ENCODE measurements around the gene CLK1. TPM values are rescaled to one million over a fixed set of nuclear protein-coding genes. Genes with fewer than 3 reads are reported as not detected.

Gene CLK1
- total RNA-seq, 1 experiment from 2014 or later: 46.6 TPM

GRCh38 chr2:200860092-200860795, 4.2 kb downstream of the CLK1 start:
- ChIA-PET POLR2A (interaction anchor here (1.1 kb wide), 1 partner anchor 11 kb away, joined by 7 read pairs; no protein-coding TSS in a partner anchor), CTCF (no interaction called here)
- H3K4me1 ChIP-seq (ENCODE audit: control insufficient read depth, insufficient read depth, low read length): peaks cover 23% of the 10 kb centered on the region
- TF ChIP-seq POLR2AphosphoS5 (IDR thresholded peaks at IDR 0.05; ENCODE audit: low read depth, low read length) (no peak), TCF7L2 (IDR thresholded peaks at IDR 0.05; ENCODE audit: low read depth, low read length) (no peak), REST (IDR thresholded peaks at IDR 0.05; ENCODE audit: insufficient read depth in 1 of 2, low read depth in 2 of 2, low read length in 1 of 2) (no peak), SIN3A (IDR thresholded peaks at IDR 0.05; ENCODE audit: borderline replicate concordance, insufficient read depth, low read depth, low read length) (no peak)
- no peaks in the 10 kb centered on the region for H3K9me3 ChIP-seq (ENCODE audit: control insufficient read depth, insufficient read depth, low read depth, low read length)
- no peak for ATAC-seq
- no peak for DNase-seq (ENCODE audit: low read depth, low spot score)
- intact Hi-C loops (cut with micrococcal nuclease; ENCODE audit: unreplicated experiment): loop anchor here (5.0 kb wide), 1 partner anchor 148 kb away; no protein-coding TSS in a partner anchor
- no peak overlapping the region; the same call in 1 of the 2 replicates for H3K27ac ChIP-seq (ENCODE audit: low read length)
- in situ Hi-C loops (cut with HindIII; ENCODE audit: low pct_unique_long_range_greater_than_20kb, low sequenced_read_pairs): no loop called here
- no peak overlapping the region; a peak in 1 of 4 replicates for H3K4me3 ChIP-seq (ENCODE audit: low read depth in 2 of 2, low read length in 2 of 2)
- no TSS peak for BruUV-seq (replicated peaks)
- no peaks in the 10 kb centered on the region for H3K27me3 ChIP-seq (ENCODE audit: control insufficient read depth, insufficient read depth, low read length)
- peaks cover 45% of the 10 kb centered on the region for H3K36me3 ChIP-seq (ENCODE audit: control insufficient read depth, insufficient read depth, low read length)

GRCh38 chr2:200856806-200857205, 7.7 kb downstream of the CLK1 start:
- in situ Hi-C loops (cut with HindIII; ENCODE audit: low pct_unique_long_range_greater_than_20kb, low sequenced_read_pairs): no loop called here
- Histone ChIP-seq H3K36me3 (ENCODE audit: control insufficient read depth, insufficient read depth, low read length) (peaks cover 71% of the 10 kb centered on the region), H3K27me3 (ENCODE audit: control insufficient read depth, insufficient read depth, low read length) (no peaks in the 10 kb centered on the region), H3K9me3 (ENCODE audit: control insufficient read depth, insufficient read depth, low read depth, low read length) (no peaks in the 10 kb centered on the region), H3K27ac (ENCODE audit: low read length) (no peak overlapping the region), H3K4me3 (ENCODE audit: low read depth in 2 of 2, low read length in 2 of 2) (no peak overlapping the region), H3K4me1 (ENCODE audit: control insufficient read depth, insufficient read depth, low read length) (peaks cover 18% of the 10 kb centered on the region)
- ATAC-seq: no peak
- ChIA-PET POLR2A (no interaction called here), CTCF (interaction anchor here (0.7 kb wide), 1 partner anchor 12 kb away, joined by 3 read pairs; no protein-coding TSS in a partner anchor)
- BruUV-seq (replicated peaks): no TSS peak
- intact Hi-C loops (cut with micrococcal nuclease; ENCODE audit: unreplicated experiment): no loop called here
- TF ChIP-seq REST (IDR thresholded peaks at IDR 0.05; ENCODE audit: insufficient read depth in 1 of 2, low read depth in 2 of 2, low read length in 1 of 2) (no peak), CTCF (IDR thresholded peaks at IDR 0.05) (no peak), SIN3A (IDR thresholded peaks at IDR 0.05; ENCODE audit: borderline replicate concordance, insufficient read depth, low read depth, low read length) (no peak), POLR2AphosphoS5 (IDR thresholded peaks at IDR 0.05; ENCODE audit: low read depth, low read length) (no peak), TCF7L2 (IDR thresholded peaks at IDR 0.05; ENCODE audit: low read depth, low read length) (no peak)
- no peak for DNase-seq (ENCODE audit: low read depth, low spot score)

Measured in Panc1 (cell line).